Hematopoietic multipotent progenitor cell treated with erythropoietin and hydrocortisone succinate and interleukin-3 and kit ligand, for 17 days (in vitro differentiated cells): ENCODE data around the gene LRRC55.

Source experiments
- DNase-seq: peaks from one replicate; pipeline ENCODE4 v3.0.0-alpha.2; 2015; ENCODE audit warnings: low spot score

LRRC55 gene

GRCh38 chr11:57235761-57236703 lies 54.3 kb downstream of the LRRC55 start:
- DNase-seq, result no peak

GRCh38 chr11:57237204-57237681 lies 55.5 kb downstream of the LRRC55 start, which contains the start of gene APLNR:
Gene APLNR, minus strand, starts transcription at chr11:57237250. Its CDS starts 246 bp downstream, at chr11:57237004.
- no peak for DNase-seq

GRCh38 chr11:57239348-57239747 lies 57.6 kb downstream of the LRRC55 start:
- DNase-seq, result no peak

- DNase-seq, result no peak
Measured at GRCh38 chr11:57240007-57240406, 58.3 kb downstream of the LRRC55 start.

GRCh38 chr11:57240757-57241156 lies 59.0 kb downstream of the LRRC55 start:
- DNase-seq, result no peak
